LNCAP (cell line): ENCODE results near the gene LMOD3.

Experiments used
- TF ChIP-seq, protein P1 (sequence below): fragments of 450-650 bp; IDR thresholded peaks from 2 replicates; pipeline ENCODE4 v1.5.1; 2017; ENCODE audit warnings: mild to moderate bottlenecking

The LMOD3 gene

DNA sequence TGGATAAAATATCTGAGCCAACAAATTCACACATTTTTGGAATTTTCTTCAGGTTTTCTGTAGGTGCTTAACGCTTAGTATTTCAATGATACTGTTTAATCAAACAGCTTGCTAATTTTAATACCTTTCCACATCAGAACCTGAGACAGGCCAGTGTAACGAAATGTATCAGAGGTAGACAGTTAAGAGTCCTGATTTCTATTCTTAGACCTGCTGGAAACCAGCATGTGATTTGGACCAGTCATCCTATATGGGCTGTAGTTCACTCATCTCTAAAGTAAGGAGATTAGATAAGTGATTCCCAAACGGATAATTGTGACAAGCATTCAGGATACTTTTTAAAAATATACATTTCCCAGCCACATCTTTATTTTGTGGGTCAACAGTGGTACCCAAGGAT is 19.3 kb downstream of the LMOD3 start:
- TF ChIP-seq, protein P1, sequence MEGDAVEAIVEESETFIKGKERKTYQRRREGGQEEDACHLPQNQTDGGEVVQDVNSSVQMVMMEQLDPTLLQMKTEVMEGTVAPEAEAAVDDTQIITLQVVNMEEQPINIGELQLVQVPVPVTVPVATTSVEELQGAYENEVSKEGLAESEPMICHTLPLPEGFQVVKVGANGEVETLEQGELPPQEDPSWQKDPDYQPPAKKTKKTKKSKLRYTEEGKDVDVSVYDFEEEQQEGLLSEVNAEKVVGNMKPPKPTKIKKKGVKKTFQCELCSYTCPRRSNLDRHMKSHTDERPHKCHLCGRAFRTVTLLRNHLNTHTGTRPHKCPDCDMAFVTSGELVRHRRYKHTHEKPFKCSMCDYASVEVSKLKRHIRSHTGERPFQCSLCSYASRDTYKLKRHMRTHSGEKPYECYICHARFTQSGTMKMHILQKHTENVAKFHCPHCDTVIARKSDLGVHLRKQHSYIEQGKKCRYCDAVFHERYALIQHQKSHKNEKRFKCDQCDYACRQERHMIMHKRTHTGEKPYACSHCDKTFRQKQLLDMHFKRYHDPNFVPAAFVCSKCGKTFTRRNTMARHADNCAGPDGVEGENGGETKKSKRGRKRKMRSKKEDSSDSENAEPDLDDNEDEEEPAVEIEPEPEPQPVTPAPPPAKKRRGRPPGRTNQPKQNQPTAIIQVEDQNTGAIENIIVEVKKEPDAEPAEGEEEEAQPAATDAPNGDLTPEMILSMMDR, result no peak

DNA sequence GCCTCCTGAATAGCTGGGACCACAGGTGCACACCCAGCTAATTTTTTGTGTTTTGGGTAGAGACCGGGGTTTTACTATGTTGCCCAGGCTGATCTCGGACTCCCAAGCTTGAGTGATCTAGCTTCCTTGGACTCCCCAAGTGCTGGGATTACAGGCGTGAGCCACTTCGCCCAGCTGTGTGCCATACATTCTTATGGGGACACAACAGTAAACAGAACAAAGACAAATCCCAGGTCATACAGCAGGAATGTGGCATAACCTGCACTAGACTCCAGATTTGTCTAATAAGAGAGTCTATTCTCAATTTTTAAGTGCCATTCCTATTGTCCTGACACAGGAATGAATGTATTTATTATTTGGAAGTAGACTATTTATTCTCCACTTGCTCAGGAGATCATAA is 20.0 kb downstream of the LMOD3 start:
- TF ChIP-seq, protein P1, result no peak

DNA sequence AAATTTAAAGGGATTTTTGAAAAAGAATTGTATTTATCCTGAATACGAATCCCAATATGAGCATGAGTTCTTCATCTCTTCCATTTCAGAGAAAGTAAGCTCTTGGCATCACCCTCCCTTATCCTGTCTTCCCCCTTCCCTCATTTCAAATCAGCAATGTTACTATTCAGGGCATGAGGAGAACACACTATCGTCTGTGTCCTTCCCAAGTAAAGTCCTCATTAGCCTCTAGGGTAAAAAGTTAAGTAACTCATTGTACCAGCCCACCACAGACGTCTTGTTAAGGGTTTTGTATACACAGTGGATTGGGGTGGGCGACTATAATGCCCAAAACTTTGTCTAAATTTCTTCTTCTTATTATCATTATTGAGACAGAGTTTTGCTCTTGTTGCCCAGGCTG is 22.8 kb downstream of the LMOD3 start:
- TF ChIP-seq, protein P1, result no peak

DNA sequence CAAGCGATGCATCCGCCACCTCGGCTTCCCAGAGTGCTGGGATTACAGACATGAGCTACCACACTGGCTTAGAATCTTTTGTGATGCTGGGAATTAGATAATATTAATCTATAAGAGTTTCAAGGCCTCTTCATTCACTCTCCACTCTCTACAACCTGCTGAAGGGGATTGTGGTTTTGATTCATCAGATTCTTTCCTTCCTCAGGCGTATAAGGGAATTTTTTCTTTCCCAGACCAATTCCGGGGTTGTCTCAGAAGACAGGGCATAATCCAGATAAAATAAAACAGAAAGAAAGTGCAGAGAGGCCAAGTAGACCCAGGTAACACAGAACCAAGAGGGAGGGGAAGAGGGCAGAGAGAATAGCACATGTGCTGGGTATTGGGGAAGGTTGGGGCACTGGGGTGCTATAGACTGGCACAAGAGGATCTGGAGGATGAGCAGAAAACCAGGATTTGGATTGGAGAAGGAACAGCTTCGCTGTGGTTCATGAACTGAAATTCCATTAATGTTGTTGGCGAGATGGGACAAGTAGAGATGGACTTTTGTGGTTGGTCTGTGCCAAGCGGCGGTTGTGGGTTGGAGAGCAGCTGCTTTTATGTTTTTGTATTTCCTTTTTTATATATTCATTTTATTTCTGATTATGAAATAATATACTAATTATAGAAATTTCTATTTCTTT is 24.8 kb downstream of the LMOD3 start:
- TF ChIP-seq, protein P1, result no peak

DNA sequence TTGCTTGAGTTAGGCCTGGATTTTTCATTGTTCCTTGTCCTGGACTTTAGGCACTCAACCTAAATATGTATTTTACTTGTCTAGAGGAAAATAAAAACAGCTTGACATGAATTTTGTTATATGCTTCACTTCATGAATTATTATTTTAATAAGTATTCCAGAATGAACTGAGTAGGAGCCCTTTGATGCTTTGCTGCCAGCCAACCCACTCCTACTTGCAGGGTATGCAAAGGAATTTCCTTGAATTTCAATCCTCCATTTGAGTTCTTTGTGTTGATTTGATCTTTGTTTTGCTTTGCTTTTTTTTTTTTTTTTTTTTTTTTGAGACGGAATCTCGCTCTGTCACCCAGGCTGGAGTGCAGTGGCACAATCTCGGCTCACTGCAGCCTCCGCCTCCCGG is 26.1 kb downstream of the LMOD3 start:
- TF ChIP-seq, protein P1, result no peak

DNA sequence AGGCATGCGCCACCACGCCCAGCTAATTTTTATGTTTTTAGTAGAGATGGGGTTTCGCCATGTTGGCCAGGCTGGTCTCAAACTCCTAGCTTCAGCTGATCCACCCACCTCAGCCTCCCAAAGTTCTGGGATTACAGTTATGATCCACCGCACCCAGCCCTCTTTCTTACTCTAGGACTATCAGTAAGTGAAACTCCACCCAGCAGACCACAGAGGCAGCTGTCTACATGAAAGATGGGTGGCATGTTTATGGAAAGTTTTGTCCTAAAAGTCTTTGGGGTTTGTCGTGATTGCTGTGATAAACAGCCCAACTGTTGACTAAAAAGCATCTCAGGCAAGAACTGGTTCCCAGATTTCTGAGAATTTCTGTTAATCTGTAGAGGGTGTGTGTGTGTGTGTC is 26.8 kb downstream of the LMOD3 start:
- TF ChIP-seq, protein P1, result no peak

DNA sequence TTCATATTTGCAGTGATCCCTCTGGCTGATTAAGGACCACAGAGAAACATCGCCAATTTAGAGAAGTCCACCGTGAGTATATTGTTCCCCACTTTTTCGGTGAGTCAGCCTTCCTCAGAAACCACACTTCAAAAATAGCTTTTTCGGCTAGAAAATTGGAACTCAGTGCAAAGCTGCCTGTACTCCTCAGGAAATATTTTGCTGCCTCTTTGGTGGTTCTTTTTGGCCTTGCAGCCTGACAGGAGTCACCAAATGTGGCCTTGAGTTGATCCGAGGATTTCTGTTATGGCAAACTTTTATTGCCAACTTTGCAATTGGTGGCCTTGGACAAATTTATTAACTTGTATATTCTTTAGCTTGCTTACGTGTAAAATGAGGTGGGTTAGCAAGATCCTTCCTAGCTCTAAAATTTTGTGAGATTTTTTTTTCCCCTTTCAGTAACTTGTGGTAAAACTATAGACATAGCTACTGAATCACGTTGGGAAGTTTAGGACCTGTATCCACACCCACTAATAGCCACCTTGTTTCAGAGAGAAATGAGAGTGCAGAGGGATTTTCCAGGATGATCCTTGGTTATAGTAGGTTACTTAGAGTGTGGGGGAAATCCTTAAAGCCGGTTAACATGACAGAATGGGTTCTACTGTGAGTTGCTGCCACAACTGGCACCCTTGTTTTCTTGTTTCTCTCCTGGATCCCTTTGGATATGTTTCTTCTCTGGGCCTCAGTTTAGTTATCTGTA is 27.8 kb downstream of the LMOD3 start:
- TF ChIP-seq, protein P1, result no peak
